ENCODE measurements around the gene HDC. TPM values are rescaled to one million over a fixed set of nuclear protein-coding genes. Genes with fewer than 3 reads are reported as not detected.
A peak's percentile ranks its signal among the peaks of the same experiment; 100 is the strongest.

Gene HDC
- total and polyA plus RNA-seq, 8 donors: 3.5 to 590 (median 9.0) TPM

- intact Hi-C loops (cut with DNase I; ENCODE audit: low total_unique reads): no loop called here
Observed at GRCh38 chr15:50218691-50219090, 46.8 kb downstream of the HDC start.

GRCh38 chr15:50218291-50218690 is 47.2 kb downstream of the HDC start:
- Histone ChIP-seq H3K4me1 (no peaks in the 10 kb centered on the region), H3K9me3 (no peaks in the 10 kb centered on the region), H3K27me3 (no peaks in the 10 kb centered on the region), H3K4me3 (no peak overlapping the region), H3K27ac (no peak overlapping the region), H3K36me3 (no peaks in the 10 kb centered on the region)
- WGBS, 5 donors: 61 to 74% (median 70%) methylated on average over 1 of the region's 1 CpG
- intact Hi-C loops (cut with DNase I; ENCODE audit: low total_unique reads): no loop called here
- TF ChIP-seq POLR2A (IDR thresholded peaks at IDR 0.05) (no peak), CTCF (IDR thresholded peaks at IDR 0.05) (no peak), EP300 (IDR thresholded peaks at IDR 0.05) (no peak), POLR2AphosphoS5 (IDR thresholded peaks at IDR 0.05) (no peak)
- DNase-seq: no peak

More at GRCh38 chr15:50218691-50219090, 46.8 kb downstream of the HDC start:
- no peaks in the 10 kb centered on the region for H3K27me3 ChIP-seq
- no peaks in the 10 kb centered on the region for H3K36me3 ChIP-seq
- H3K4me3 ChIP-seq: no peak overlapping the region
- 66 to 98% (median 88%) methylated on average over 1 of the region's 1 CpG for WGBS, 5 donors
- TF ChIP-seq POLR2A (IDR thresholded peaks at IDR 0.05): no peak
- no peak for TF ChIP-seq EP300 (IDR thresholded peaks at IDR 0.05)
- no peak for TF ChIP-seq POLR2AphosphoS5 (IDR thresholded peaks at IDR 0.05)
- TF ChIP-seq CTCF (IDR thresholded peaks at IDR 0.05): no peak
- H3K27ac ChIP-seq: no peak overlapping the region
- DNase-seq: no peak
- H3K4me1 ChIP-seq: no peaks in the 10 kb centered on the region
- no peaks in the 10 kb centered on the region for H3K9me3 ChIP-seq

GRCh38 chr15:50210462-50211157 is 54.9 kb downstream of the HDC start:
- no peaks in the 10 kb centered on the region for H3K36me3 ChIP-seq
- intact Hi-C loops (cut with DNase I; ENCODE audit: low total_unique reads): no loop called here
- no peaks in the 10 kb centered on the region for H3K27me3 ChIP-seq
- TF ChIP-seq POLR2AphosphoS5 (IDR thresholded peaks at IDR 0.05): no peak
- no peak for TF ChIP-seq POLR2A (IDR thresholded peaks at IDR 0.05)
- TF ChIP-seq EP300 (IDR thresholded peaks at IDR 0.05): no peak
- TF ChIP-seq CTCF (IDR thresholded peaks at IDR 0.05): no peak
- no peak overlapping the region for H3K27ac ChIP-seq
- WGBS, 5 donors: 51 to 76% (median 55%) methylated on average over 8 of the region's 8 CpGs
- H3K4me3 ChIP-seq: no peak overlapping the region
- peak; percentile 39 to 77 for DNase-seq
- H3K4me1 ChIP-seq: no peaks in the 10 kb centered on the region
- H3K9me3 ChIP-seq: peaks cover 0 to 12% (median 7%) of the 10 kb centered on the region in 4 donors

- Histone ChIP-seq H3K36me3 (no peaks in the 10 kb centered on the region), H3K27me3 (no peaks in the 10 kb centered on the region), H3K4me3 (no peak overlapping the region), H3K4me1 (no peaks in the 10 kb centered on the region), H3K9me3 (peaks cover 0 to 12% (median 7%) of the 10 kb centered on the region in 4 donors), H3K27ac (no peak overlapping the region)
- intact Hi-C loops (cut with DNase I; ENCODE audit: low total_unique reads): no loop called here
- TF ChIP-seq POLR2AphosphoS5 (IDR thresholded peaks at IDR 0.05): no peak
- TF ChIP-seq EP300 (IDR thresholded peaks at IDR 0.05): no peak
- TF ChIP-seq CTCF (IDR thresholded peaks at IDR 0.05): no peak
- TF ChIP-seq POLR2A (IDR thresholded peaks at IDR 0.05): no peak
- 85 to 94% (median 92%) methylated on average over 4 of the region's 4 CpGs for WGBS, 5 donors
- DNase-seq: no peak
Observed at GRCh38 chr15:50209809-50210208, 55.7 kb downstream of the HDC start.

Measured in stomach (tissue), 9 donors.